Measurements from ENCODE around the gene NBR1.

Gene NBR1

GRCh38 chr17:43125133-43125966 is 45.7 kb upstream of the NBR1 start, which contains the start of gene BRCA1 (continued):
- no peak for TF ChIP-seq PRDM2 (tag by site-specific recombination; IDR thresholded peaks at IDR 0.05; ENCODE audit: borderline replicate concordance)
- TF ChIP-seq ZNF280C (tag by site-specific recombination; IDR thresholded peaks at IDR 0.05): no peak
- no peak; the same call in 1 of the 2 replicates for TF ChIP-seq ZBTB8A (tag by site-specific recombination; IDR thresholded peaks at IDR 0.05)
- TF ChIP-seq, protein P1, sequence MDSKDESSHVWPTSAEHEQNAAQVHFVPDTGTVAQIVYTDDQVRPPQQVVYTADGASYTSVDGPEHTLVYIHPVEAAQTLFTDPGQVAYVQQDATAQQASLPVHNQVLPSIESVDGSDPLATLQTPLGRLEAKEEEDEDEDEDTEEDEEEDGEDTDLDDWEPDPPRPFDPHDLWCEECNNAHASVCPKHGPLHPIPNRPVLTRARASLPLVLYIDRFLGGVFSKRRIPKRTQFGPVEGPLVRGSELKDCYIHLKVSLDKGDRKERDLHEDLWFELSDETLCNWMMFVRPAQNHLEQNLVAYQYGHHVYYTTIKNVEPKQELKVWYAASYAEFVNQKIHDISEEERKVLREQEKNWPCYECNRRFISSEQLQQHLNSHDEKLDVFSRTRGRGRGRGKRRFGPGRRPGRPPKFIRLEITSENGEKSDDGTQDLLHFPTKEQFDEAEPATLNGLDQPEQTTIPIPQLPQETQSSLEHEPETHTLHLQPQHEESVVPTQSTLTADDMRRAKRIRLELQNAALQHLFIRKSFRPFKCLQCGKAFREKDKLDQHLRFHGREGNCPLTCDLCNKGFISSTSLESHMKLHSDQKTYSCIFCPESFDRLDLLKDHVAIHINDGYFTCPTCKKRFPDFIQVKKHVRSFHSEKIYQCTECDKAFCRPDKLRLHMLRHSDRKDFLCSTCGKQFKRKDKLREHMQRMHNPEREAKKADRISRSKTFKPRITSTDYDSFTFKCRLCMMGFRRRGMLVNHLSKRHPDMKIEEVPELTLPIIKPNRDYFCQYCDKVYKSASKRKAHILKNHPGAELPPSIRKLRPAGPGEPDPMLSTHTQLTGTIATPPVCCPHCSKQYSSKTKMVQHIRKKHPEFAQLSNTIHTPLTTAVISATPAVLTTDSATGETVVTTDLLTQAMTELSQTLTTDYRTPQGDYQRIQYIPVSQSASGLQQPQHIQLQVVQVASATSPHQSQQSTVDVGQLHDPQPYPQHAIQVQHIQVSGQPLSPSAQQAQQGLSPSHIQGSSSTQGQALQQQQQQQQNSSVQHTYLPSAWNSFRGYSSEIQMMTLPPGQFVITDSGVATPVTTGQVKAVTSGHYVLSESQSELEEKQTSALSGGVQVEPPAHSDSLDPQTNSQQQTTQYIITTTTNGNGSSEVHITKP (tag by site-specific recombination; IDR thresholded peaks at IDR 0.05): peak; percentile 96
- no peak for TF ChIP-seq TRIM28 (IDR thresholded peaks at IDR 0.05; ENCODE audit: borderline replicate concordance, low read length)
- no peak for TF ChIP-seq ZNF157 (tag by site-specific recombination; IDR thresholded peaks at IDR 0.05)
- no peak for TF ChIP-seq ZNF23 (tag by site-specific recombination; IDR thresholded peaks at IDR 0.05; ENCODE audit: borderline replicate concordance)
- TF ChIP-seq ZNF19 (tag by site-specific recombination; IDR thresholded peaks at IDR 0.05; ENCODE audit: low read depth): no peak
- TF ChIP-seq ZNF791 (tag by site-specific recombination; IDR thresholded peaks at IDR 0.05): no peak
- TF ChIP-seq, protein P2, sequence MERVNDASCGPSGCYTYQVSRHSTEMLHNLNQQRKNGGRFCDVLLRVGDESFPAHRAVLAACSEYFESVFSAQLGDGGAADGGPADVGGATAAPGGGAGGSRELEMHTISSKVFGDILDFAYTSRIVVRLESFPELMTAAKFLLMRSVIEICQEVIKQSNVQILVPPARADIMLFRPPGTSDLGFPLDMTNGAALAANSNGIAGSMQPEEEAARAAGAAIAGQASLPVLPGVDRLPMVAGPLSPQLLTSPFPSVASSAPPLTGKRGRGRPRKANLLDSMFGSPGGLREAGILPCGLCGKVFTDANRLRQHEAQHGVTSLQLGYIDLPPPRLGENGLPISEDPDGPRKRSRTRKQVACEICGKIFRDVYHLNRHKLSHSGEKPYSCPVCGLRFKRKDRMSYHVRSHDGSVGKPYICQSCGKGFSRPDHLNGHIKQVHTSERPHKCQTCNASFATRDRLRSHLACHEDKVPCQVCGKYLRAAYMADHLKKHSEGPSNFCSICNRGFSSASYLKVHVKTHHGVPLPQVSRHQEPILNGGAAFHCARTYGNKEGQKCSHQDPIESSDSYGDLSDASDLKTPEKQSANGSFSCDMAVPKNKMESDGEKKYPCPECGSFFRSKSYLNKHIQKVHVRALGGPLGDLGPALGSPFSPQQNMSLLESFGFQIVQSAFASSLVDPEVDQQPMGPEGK (tag by site-specific recombination; IDR thresholded peaks at IDR 0.05): peak; percentile 97
- peak; percentile 61 for TF ChIP-seq GLIS1 (tag by site-specific recombination; IDR thresholded peaks at IDR 0.05)
- no peak for TF ChIP-seq ZBTB6 (tag by site-specific recombination; IDR thresholded peaks at IDR 0.05)
- TF ChIP-seq KLF16 (tag by site-specific recombination; IDR thresholded peaks at IDR 0.05): no peak
- no peak for TF ChIP-seq BCL11A (tag by site-specific recombination; IDR thresholded peaks at IDR 0.05; ENCODE audit: low read depth)
- no peak; the same call in 1 of the 2 replicates for TF ChIP-seq ZNF24 (tag by site-specific recombination; IDR thresholded peaks at IDR 0.05)
- TF ChIP-seq ZNF658 (tag by site-specific recombination; IDR thresholded peaks at IDR 0.05): no peak
- TF ChIP-seq ZNF645 (tag by site-specific recombination; IDR thresholded peaks at IDR 0.05): no peak
- no peak for TF ChIP-seq ZNF266 (tag by site-specific recombination; IDR thresholded peaks at IDR 0.05; ENCODE audit: low read depth)
- TF ChIP-seq ZNF211 (tag by site-specific recombination; IDR thresholded peaks at IDR 0.05; ENCODE audit: low read depth): no peak
- no peak for TF ChIP-seq ZNF292 (tag by site-specific recombination; IDR thresholded peaks at IDR 0.05; ENCODE audit: borderline replicate concordance, low read depth)
- no peak for TF ChIP-seq ZNF670 (tag by site-specific recombination; IDR thresholded peaks at IDR 0.05; ENCODE audit: low read depth)
- no peak for TF ChIP-seq IKZF3 (tag by site-specific recombination; IDR thresholded peaks at IDR 0.05)

Measured in HEK293 (cell line).